OCI-LY7 (cell line): ENCODE data around the gene TBC1D20. TPM values are rescaled to one million over a fixed set of nuclear protein-coding genes. Genes with fewer than 3 reads are reported as not detected.

Source experiments
- BruUV-seq: library from RNA; stranded (reverse); fragments of 400-500 nt; replicated peaks from 2 replicates; lab custom pipeline; 2021; lab: Mats Ljungman, UMichigan
- CTCF ChIA-PET: fragments of 300-600 bp; sonication (Branson Sonifier 250); formaldehyde crosslinking; loops from one replicate; lab custom pipeline; 2022; ENCODE audit warnings: antibody characterized with exemption; ENCODE audit not compliant: unreplicated experiment; lab: Charles Lee
- POLR2A ChIA-PET: fragments of 300-600 bp; sonication (Branson Sonifier 250); formaldehyde crosslinking; loops from one replicate; lab custom pipeline; 2022; ENCODE audit warnings: antibody characterized with exemption; lab: Charles Lee
- DNase-seq: peaks from one replicate; pipeline ENCODE4 v3.0.0-alpha.2; 2015; ENCODE audit warnings: low spot score
- H2AFZ ChIP-seq: fragments of 200-600 bp; sonication (generic), shearing (Covaris generic); 2 replicates; pipeline ENCODE4 v1.6.1; 2014; ENCODE audit warnings: mild to moderate bottlenecking, antibody characterized with exemption, low read length, moderate library complexity
- H3K27ac ChIP-seq: fragments of 200-600 bp; sonication (generic); 2 replicates; pipeline ENCODE4 v1.5.1; 2014; ENCODE audit warnings: mixed run types, low read depth, mild to moderate bottlenecking, moderate library complexity, low read length, inconsistent platforms; ENCODE audit not compliant: poor library complexity, severe bottlenecking
- H3K36me3 ChIP-seq: fragments of 200-600 bp; sonication (generic); 2 replicates; pipeline ENCODE4 v1.6.1; 2014; ENCODE audit warnings: mild to moderate bottlenecking, antibody characterized with exemption, low read length, moderate library complexity, mixed read lengths; ENCODE audit not compliant: insufficient read depth
- H3K4me1 ChIP-seq: fragments of 200-600 bp; sonication (generic); 2 replicates; pipeline ENCODE4 v1.5.1; 2014; ENCODE audit warnings: mild to moderate bottlenecking, low read length; ENCODE audit not compliant: insufficient read depth, poor library complexity, severe bottlenecking
- H3K4me2 ChIP-seq: fragments of 200-600 bp; sonication (generic); 2 replicates; pipeline ENCODE4 v1.6.1; 2014; ENCODE audit warnings: mild to moderate bottlenecking, low read length
- H3K4me3 ChIP-seq: fragments of 200-600 bp; sonication (generic); 2 replicates; pipeline ENCODE4 v1.5.1; 2014; ENCODE audit warnings: mild to moderate bottlenecking, low read depth, low read length; ENCODE audit not compliant: poor library complexity, severe bottlenecking
- H3K79me2 ChIP-seq: fragments of 200-600 bp; sonication (generic); 2 replicates; pipeline ENCODE4 v1.6.1; 2016; ENCODE audit warnings: low read depth, mild to moderate bottlenecking, low read length, moderate library complexity, mixed read lengths; ENCODE audit not compliant: insufficient read depth
- H3K9me2 ChIP-seq: fragments of 200-600 bp; sonication (generic); 2 replicates; pipeline ENCODE4 v1.6.1; 2016; ENCODE audit warnings: mild to moderate bottlenecking, low read length, mixed read lengths; ENCODE audit not compliant: insufficient read depth
- H3K9me3 ChIP-seq: fragments of 200-600 bp; sonication (generic); 2 replicates; pipeline ENCODE4 v1.6.1; 2014; ENCODE audit warnings: mild to moderate bottlenecking, mixed run types, low read length, mixed read lengths
- H4K20me1 ChIP-seq: fragments of 200-600 bp; sonication (generic); 2 replicates; pipeline ENCODE4 v1.6.1; 2014; ENCODE audit warnings: mild to moderate bottlenecking, antibody characterized with exemption, low read length, moderate library complexity, mixed read lengths; ENCODE audit not compliant: insufficient read depth
- CTCF ChIP-seq: fragments of 200-600 bp; sonication (generic); conservative IDR thresholded peaks from 2 replicates; pipeline ENCODE4 v1.5.1; 2014; ENCODE audit warnings: mild to moderate bottlenecking, antibody characterized with exemption, low read length, moderate library complexity, mixed read lengths
- EZH2phosphoT487 ChIP-seq: fragments of 200-600 bp; sonication (generic); IDR thresholded peaks from 2 replicates; pipeline ENCODE4 v1.6.1; 2018; ENCODE audit warnings: low read depth, borderline replicate concordance, mild to moderate bottlenecking, mixed run types, antibody characterized with exemption, low read length, moderate library complexity, mixed read lengths
- intact Hi-C: fragments of 100-400 bp; cut with micrococcal nuclease; formaldehyde crosslinking; loops from one replicate; pipeline ENCODE4 v1.10.0; 2022; ENCODE audit not compliant: unreplicated experiment
- total RNA-seq, 2 experiments: library from RNA; depleted of rRNA in 1 of 2; stranded (reverse); fragments of >200 nt in 1 of 2; shearing (Covaris generic) in 1 of 2; gene quantifications; 2 replicates each; pipeline ENCODE4 v1.2.3, GENCODE V29; 2014 to 2022

TBC1D20 gene
- total RNA-seq, 2 experiments from 2014 or later: 17.4 to 20.8 TPM

DNA sequence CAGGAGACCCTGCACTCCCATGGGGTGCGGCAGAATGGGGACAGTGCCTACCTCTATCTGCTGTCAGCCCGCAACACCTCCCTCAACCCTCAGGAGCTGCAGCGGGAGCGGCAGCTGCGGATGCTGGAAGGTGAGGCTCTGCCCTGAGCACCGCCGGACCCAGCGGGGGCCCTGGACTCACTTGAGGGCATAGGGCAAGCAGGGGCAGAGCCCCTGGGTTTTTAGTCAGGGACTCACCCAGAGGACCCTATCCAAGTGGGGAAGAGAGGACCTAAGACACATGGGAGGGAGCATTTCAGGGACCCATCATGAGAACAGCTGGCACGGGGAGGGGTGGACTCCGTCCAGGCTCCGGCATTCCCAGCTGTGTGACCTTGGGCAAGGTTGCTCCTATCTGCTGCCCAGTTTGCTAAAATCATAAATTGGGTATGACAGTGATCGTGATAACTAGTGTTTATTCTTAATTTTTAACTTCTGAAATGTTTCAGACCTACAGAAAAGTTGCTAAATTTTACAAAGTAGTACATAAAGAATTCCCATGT, 44.5 kb downstream of the TBC1D20 start:
- Histone ChIP-seq H3K4me1 (peaks cover 12% of the 10 kb centered on the region), H3K4me2 (no peak overlapping the region), H3K36me3 (peaks cover 84% of the 10 kb centered on the region), H4K20me1 (no peaks in the 10 kb centered on the region), H3K9me2 (no peaks in the 10 kb centered on the region), H3K9me3 (no peaks in the 10 kb centered on the region), H2AFZ (no peak overlapping the region), H3K79me2 (peaks cover 6% of the 10 kb centered on the region; the same call in 1 of the 2 replicates), H3K27ac (no peak overlapping the region), H3K4me3 (no peak overlapping the region)
- TF ChIP-seq EZH2phosphoT487 (no peak), CTCF (no peak)
- ChIA-PET POLR2A (no interaction called here), CTCF (no interaction called here)
- intact Hi-C loops: no loop called here
- DNase-seq: no peak
- no TSS peak for BruUV-seq

DNA sequence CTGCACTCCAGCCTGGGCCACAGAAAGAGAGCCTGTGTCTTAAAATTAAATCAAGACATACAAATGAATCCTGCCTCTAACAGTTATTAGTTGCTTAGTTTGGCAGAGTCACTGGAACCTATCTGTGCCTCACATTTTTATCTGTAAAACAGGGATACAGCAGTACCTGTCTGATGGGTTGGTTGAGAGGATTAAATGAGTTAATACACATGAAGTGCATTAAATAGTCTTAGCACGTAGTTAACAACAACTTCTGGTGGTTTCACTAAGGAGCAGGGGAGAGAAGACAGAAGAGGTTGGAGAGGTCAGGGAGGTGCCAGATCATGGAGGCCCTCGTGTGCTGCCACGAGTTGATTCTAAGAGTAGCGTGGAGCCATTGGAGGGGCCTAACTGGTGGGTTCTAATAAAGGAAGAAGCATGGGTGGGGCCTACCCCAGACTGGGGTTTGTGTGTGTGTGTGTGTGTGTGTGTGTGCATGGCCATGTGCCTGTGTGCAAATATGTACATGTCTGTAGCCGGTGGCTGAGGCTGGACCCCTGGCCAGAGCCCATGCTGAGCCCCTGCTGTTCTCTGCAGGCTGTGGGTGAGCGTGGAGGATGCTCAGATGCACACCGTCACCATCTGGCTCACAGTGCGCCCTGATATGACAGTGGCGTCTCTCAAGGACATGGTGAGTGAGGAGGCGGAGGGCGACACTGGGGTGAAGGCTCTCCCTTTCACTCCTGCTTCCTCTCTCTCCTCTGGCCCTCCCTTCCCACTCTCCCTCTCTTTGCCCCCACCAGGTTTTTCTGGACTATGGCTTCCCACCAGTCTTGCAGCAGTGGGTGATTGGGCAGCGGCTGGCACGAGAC, 45.2 kb downstream of the TBC1D20 start:
- no TSS peak for BruUV-seq
- Histone ChIP-seq H3K4me1 (peaks cover 12% of the 10 kb centered on the region), H3K9me3 (no peaks in the 10 kb centered on the region), H3K4me2 (no peak overlapping the region), H3K36me3 (peaks cover 84% of the 10 kb centered on the region), H2AFZ (no peak overlapping the region), H3K9me2 (no peaks in the 10 kb centered on the region), H4K20me1 (no peaks in the 10 kb centered on the region), H3K27ac (no peak overlapping the region), H3K79me2 (peaks cover 6% of the 10 kb centered on the region; the same call in 1 of the 2 replicates), H3K4me3 (no peak overlapping the region)
- ChIA-PET CTCF (no interaction called here), POLR2A (no interaction called here)
- DNase-seq: no peak
- intact Hi-C loops: no loop called here
- TF ChIP-seq EZH2phosphoT487: no peak
- no peak for TF ChIP-seq CTCF
